ENCODE data around the gene TMEM185B. TPM values are rescaled to one million over a fixed set of nuclear protein-coding genes. Genes with fewer than 3 reads are reported as not detected.

Gene TMEM185B
- total RNA-seq, 1 donor from 2014 or later, result 22.4 TPM

DNA sequence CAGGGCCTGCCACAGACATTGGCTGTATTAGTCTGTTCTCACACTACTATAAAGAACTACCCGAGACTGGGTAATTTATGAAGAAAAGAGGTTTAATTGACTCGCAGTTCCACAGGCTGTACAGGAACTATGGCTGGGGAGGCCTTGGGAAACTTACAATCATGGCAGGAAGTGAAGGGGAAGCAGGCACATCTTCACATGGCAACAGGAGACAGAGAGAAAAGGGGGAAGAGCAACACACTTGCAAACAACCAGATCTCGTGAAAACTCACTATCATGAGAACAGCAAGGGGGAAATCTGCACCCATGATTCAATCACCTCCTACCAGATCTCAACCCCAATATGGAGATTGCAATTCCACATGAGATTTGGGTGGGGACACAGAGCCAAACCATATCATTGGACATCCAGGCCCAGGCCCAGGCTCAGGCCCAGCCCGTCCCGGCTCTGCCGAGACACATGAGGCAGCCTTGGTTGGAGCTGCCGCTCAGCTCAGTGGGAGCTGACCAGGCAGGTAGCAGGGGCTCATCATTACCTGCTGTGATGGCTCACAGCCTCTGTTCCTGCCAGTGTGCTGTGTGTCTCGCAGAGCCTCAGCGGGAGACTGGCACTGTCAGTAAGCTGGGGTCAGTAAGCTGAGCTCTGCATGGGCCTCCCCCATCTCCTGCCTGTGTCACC is 20.8 kb upstream of the TMEM185B start:
- no peak for DNase-seq (ENCODE audit: low read depth, low spot score)
- Mint-ChIP-seq H3K4me3 (no peak overlapping the region), H3K27me3 (ENCODE audit: low read depth) (peaks cover 11% of the 10 kb centered on the region), H3K9me3 (no peaks in the 10 kb centered on the region), H3K36me3 (ENCODE audit: low read depth) (no peaks in the 10 kb centered on the region), H3K4me1 (peaks cover 35% of the 10 kb centered on the region), H3K27ac (ENCODE audit: unreplicated experiment) (peak overlapping the region; percentile 37)
- TF ChIP-seq, protein P1, sequence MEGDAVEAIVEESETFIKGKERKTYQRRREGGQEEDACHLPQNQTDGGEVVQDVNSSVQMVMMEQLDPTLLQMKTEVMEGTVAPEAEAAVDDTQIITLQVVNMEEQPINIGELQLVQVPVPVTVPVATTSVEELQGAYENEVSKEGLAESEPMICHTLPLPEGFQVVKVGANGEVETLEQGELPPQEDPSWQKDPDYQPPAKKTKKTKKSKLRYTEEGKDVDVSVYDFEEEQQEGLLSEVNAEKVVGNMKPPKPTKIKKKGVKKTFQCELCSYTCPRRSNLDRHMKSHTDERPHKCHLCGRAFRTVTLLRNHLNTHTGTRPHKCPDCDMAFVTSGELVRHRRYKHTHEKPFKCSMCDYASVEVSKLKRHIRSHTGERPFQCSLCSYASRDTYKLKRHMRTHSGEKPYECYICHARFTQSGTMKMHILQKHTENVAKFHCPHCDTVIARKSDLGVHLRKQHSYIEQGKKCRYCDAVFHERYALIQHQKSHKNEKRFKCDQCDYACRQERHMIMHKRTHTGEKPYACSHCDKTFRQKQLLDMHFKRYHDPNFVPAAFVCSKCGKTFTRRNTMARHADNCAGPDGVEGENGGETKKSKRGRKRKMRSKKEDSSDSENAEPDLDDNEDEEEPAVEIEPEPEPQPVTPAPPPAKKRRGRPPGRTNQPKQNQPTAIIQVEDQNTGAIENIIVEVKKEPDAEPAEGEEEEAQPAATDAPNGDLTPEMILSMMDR (conservative IDR thresholded peaks at IDR 0.05), result no peak

GRCh38 chr2:120243211-120243610 is 20.0 kb upstream of the TMEM185B start:
- Mint-ChIP-seq H3K9me3 (no peaks in the 10 kb centered on the region), H3K4me3 (no peak overlapping the region), H3K4me1 (peaks cover 34% of the 10 kb centered on the region), H3K36me3 (ENCODE audit: low read depth) (no peaks in the 10 kb centered on the region), H3K27ac (ENCODE audit: unreplicated experiment) (no peak overlapping the region), H3K27me3 (ENCODE audit: low read depth) (peaks cover 9% of the 10 kb centered on the region)
- TF ChIP-seq, protein P1 (conservative IDR thresholded peaks at IDR 0.05), result no peak
- no peak for DNase-seq (ENCODE audit: low read depth, low spot score)

DNA sequence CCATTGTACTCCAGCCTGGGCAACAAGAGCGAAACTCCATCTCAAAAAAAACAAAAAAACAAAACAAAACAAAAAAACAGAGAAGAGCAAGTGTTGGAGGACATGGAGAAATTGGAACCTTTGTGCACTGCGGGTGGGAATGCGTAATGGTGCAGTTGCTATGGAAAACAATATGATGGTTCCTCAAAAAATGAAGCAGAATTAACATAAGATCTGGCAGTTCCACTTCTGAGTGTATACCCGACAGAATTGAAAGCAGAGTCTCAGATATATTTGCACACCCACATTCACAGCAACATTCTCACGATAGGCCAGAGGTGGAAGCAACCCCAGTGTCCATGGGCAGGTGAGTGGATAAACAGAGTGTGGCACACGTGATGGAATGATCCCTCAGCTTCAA is 18.5 kb upstream of the TMEM185B start:
- no peak for DNase-seq (ENCODE audit: low read depth, low spot score)
- Mint-ChIP-seq H3K27me3 (ENCODE audit: low read depth) (peaks cover 2% of the 10 kb centered on the region), H3K27ac (ENCODE audit: unreplicated experiment) (no peak overlapping the region), H3K4me1 (peaks cover 30% of the 10 kb centered on the region), H3K9me3 (no peaks in the 10 kb centered on the region), H3K4me3 (no peak overlapping the region), H3K36me3 (ENCODE audit: low read depth) (no peaks in the 10 kb centered on the region)
- TF ChIP-seq, protein P1 (conservative IDR thresholded peaks at IDR 0.05), result no peak

GRCh38 chr2:120240901-120241429 is 17.8 kb upstream of the TMEM185B start:
- H3K9me3 Mint-ChIP-seq, result no peaks in the 10 kb centered on the region
- TF ChIP-seq, protein P1 (conservative IDR thresholded peaks at IDR 0.05), result no peak
- DNase-seq (ENCODE audit: low read depth, low spot score), result no peak
- H3K27ac Mint-ChIP-seq (ENCODE audit: unreplicated experiment), result no peak overlapping the region
- H3K27me3 Mint-ChIP-seq (ENCODE audit: low read depth), result no peaks in the 10 kb centered on the region
- H3K36me3 Mint-ChIP-seq (ENCODE audit: low read depth), result no peaks in the 10 kb centered on the region
- peaks cover 23% of the 10 kb centered on the region for H3K4me1 Mint-ChIP-seq
- H3K4me3 Mint-ChIP-seq, result no peak overlapping the region

GRCh38 chr2:120239488-120240287 is 16.5 kb upstream of the TMEM185B start:
- TF ChIP-seq, protein P1 (conservative IDR thresholded peaks at IDR 0.05), result no peak
- H3K9me3 Mint-ChIP-seq, result peaks cover 1% of the 10 kb centered on the region
- no peaks in the 10 kb centered on the region for H3K27me3 Mint-ChIP-seq (ENCODE audit: low read depth)
- H3K36me3 Mint-ChIP-seq (ENCODE audit: low read depth), result no peaks in the 10 kb centered on the region
- H3K27ac Mint-ChIP-seq (ENCODE audit: unreplicated experiment), result peak overlapping the region; percentile 27
- peaks cover 17% of the 10 kb centered on the region for H3K4me1 Mint-ChIP-seq
- DNase-seq (ENCODE audit: low read depth, low spot score), result no peak
- no peak overlapping the region for H3K4me3 Mint-ChIP-seq

All from neural crest cell (in vitro differentiated cells).